ENCODE data around the gene PPP1R16B.

Gene PPP1R16B

DNA sequence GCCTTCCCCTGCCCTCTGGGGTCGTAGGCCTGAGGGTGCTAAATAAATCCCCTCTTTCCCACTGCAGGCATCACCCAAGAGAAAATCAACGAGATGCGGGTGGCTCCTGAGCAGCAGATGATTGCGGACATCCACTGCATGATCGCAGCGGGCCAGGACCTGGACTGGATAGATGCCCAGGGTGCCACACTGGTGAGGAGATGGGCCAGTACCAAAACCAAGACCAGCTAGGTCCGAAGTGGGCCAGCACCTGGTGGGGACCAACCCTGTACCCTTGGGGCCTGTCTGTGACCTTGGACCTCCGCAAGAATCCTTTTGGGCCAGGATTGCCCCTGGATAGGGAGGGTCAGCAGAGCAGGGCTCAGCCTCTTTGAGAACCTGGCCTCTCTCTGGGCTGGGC lies 97.1 kb downstream of the PPP1R16B start:
- no peak for DNase-seq

DNA sequence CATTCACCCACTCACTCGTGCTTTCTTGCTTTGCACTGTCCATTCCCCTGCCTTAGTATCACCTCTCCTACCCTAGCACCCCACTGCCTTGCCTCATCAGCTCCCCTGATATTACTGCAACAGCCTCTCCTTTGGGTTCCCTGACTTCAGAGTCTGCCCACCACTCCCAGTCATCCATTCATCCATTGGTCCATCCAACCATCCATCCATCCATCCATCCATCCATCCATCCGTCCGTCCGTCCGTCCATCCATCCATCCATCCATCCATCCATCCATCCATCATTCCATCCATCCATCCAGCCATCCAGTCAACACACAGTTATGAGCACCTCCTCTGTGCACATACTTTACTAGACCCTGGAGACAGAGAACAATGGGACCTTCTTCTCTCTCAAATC lies 97.8 kb downstream of the PPP1R16B start:
- no peak for DNase-seq

DNA sequence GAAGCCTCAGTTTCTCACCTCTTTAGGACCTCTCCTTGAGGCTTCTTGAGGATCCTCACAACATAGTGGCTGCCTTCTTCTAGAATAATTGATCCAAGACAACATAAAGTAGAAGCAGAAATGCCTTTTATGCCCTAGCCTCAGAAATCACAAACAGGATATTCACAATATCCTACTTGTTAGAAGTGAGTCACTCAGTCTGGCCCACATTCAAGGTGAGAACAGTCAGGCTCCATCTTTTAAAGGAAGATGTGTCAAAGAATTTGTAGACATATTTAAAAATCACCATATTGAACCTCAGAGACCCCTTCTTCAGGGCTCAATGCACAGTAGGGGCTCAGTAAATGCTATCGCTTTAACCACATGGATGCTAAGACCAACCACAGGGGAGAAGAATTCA lies 99.9 kb downstream of the PPP1R16B start:
- no peak for DNase-seq

DNA sequence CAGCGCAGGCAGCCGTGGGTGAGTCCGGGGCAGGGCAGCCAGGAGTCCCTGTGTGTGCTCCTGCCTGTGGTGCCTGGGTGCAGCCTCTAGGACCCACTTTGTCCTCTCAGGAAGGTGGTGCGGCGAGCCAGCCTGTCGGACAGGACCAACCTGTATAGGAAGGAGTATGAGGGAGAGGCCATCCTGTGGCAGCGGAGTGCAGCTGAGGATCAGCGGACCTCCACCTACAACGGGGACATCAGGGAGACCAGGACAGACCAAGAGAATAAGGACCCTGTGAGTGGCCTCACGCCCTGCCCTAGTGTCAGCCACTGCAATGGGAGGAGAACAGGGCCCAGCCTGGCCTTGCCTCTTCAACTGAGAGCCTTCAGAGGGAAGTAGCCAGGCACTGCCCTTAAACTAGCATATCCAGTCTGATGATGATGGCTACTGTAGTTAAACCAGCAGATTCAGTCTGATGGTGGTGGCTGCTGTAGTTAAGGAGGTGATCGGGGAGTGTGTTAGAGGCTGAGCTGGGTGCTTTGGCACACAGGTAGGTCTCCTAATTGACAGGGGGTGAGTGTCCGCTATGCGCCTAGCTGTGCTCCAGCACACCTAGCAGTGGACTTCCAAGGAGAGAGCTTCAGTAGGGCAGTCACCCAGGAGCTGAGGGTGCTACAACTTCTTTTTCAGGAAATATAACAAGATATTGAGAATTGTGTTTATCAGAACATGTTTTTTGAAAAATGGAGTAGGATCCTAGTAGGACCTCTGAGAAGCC lies 102.6 kb downstream of the PPP1R16B start:
- no peak for DNase-seq

DNA sequence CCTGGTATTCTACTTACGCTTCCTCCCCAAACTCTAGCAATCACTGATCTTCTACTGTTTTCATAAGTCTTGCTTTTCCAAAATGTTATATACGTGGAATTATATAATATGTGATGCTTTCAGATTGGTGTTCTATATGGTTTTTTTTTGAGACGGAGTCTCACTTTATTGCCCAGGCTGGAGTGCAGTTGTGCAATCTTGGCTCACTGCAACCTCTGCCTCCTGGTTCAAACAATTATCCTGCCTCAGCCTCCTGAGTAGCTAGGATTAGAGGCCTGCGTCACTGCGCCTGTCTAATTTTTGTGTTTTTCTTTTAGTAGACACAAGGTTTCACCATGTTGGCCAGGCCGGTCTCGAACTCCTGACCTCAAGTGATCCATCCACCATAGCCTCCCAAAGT lies 109.9 kb downstream of the PPP1R16B start:
- no peak for DNase-seq

DNA sequence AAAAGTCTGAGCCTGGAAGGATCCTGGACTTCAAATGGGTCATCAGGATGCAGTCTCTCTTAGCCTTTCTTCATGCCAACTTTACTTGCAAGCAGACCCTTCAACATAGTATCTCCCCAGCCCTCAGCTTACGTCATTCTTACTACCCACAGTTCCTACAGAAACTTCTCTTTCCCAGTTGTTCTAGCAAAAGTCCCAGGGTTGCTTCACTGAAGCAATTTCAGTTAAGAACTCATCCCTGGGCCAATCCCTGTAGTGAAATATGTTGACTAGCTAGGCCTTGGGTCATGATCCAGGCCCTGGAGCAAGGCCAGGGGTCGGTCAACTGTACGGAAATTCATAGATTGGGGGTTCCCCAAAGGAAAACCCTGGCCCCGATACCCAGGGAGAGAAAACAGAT lies 112.2 kb downstream of the PPP1R16B start:
- DNase-seq: no peak

DNA sequence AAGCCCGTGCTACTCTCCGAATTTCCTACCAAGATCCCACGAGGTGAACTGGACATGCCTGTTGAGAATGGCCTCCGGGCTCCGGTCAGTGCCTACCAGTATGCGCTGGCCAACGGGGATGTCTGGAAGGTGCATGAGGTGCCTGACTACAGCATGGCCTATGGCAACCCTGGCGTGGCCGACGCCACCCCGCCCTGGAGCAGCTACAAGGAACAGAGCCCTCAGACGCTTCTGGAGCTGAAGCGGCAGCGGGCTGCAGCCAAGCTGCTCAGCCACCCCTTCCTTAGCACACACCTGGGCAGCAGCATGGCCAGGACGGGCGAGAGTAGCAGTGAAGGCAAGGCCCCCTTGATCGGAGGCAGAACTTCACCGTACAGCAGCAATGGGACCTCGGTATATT lies 112.7 kb downstream of the PPP1R16B start:
- DNase-seq: no peak

DNA sequence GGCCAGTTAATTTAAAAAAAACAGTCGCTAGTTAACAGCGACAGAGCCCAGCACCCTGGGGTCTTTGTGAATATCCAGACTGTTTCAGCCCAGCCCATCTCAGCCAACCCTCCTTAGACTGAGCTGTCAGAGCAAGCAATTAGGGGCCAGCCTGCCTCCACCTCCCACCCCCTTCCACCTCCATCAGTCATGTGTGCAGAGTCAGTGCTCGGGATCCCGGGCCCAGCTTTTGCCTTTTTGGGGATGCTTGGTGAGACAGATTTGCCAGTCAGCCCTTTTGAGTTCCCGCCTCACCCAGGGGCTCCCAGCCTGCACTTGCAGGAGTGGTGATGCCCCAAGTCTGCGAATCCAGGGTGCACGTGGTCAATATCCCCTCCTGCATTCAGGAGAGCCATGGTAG lies 114.2 kb downstream of the PPP1R16B start:
- no peak for DNase-seq

DNA sequence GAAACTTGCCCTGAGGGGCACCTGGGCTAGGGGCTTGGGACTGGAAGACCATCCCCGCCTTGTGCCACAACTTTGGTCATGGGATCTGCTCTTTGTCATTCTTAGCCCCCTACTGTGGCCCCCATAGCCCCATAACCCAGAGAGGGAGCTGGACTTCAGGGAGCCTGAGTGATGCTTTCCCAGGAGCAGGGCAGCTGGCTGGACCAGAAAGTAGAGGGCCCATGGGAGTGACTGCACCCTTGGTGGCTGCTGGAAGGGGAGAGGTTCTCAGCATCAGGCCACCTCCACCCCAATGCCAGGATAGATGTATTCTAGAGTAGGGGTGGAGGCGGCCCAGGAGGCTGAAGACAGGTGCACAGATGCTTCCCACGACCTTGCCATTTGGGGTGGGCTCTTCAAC lies 114.9 kb downstream of the PPP1R16B start:
- no peak for DNase-seq

DNA sequence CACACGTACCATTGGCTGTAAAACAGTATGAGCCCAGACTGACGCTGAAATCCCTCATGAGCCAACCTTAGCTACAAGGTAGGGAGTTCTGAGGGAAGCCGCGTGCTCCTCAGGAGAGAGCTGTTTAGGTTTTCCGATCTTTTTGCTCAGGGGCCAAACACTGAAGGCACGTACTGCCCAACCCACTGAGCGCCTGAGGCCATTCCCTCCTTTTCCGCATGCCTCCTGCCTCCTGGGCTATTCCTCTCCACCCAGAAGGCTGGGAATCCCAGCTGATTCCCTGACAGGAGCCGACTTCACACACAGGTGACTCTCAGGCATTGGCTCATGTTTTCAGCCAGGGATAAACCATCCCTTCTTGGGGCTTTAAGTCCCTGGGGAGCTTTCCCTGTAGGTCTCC lies 115.4 kb downstream of the PPP1R16B start:
- no peak for DNase-seq

DNA sequence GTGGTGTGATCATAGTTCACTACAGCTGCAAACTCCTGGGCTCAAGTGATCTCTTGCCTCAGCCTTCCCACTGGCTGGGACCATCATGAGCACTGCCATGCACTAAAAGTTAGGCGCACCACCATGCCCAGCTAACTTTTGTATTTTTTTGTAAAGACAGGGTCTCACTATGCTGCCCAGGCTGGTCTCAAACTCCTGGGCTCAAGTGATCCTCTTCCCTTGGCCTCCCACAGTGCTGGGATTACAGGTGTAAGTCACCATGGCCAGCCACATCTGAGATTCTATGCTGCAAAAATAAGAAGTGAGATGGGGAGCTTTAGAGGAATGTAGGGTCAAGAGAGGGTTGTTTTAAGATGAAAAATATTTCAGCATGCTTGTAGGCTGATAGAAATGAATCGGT lies 119.2 kb downstream of the PPP1R16B start:
- no peak for DNase-seq

DNA sequence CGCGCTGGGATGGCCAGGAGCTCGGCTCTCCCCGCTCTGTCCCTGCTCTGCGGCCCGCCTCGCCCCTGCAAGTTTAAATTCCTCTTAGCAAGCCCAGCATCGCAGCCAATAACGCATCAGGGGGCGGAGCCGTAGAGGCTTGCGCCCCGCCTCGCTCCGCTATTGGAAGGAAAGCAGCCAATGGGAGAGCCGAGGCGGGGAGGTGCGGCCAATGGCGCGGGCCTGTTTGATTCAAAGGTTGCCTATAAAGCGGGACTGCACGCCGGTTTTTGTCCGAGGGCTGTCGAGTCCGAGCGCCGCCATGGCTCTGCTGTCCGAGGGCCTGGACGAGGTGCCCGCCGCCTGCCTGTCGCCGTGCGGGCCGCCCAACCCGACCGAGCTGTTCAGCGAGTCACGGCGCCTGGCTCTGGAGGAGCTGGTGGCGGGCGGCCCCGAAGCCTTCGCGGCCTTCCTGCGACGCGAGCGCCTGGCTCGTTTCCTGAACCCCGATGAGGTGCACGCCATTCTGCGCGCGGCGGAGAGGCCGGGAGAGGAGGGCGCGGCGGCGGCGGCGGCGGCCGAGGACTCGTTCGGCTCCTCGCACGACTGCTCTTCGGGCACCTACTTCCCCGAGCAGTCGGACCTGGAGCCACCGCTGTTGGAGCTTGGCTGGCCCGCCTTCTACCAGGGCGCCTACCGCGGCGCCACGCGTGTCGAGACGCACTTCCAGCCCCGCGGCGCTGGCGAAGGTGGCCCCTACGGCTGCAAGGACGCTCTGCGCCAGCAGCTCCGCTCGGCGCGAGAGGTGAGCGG lies 120.8 kb downstream of the PPP1R16B start, which contains the start of gene FAM83D:
Gene FAM83D (plus strand): TSS at position 276 of the 792 bp plus-strand sequence. CDS start 26 bp downstream, at position 302.
- peak; percentile 97 for DNase-seq

DNA sequence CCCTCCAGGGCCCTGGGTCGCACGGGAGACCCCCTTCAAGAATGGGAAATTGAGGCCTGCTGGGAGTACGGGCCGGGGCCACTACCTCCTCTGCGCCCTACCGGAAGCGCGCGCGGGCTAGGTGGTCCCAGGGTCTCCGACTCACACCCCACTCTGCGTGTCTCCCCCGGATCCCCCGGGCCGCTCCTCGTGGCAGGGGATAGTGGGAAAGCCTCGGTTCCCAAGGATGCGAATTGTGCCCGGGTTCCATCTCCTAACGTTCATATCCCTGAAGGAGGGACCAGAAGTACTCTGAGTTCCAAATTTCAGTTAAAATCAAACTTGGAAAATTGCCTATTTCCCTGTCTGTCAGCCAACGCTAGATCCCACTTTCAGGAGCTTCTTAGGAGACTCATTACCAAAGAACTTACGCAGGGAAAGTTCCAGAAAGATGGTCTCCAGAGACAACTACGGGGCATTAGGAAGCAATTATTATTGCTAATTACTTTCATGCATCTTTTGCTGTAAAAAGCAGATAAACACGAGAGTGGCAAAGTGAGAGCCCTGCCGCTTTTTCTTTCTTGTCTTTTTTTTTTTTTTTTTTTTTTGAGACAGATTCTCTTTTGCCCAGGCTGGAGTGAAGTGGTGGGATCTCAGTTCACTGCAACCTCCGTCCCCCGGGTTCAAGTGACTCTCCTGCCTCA lies 121.6 kb downstream of the PPP1R16B start:
- DNase-seq: peak; percentile 23

DNA sequence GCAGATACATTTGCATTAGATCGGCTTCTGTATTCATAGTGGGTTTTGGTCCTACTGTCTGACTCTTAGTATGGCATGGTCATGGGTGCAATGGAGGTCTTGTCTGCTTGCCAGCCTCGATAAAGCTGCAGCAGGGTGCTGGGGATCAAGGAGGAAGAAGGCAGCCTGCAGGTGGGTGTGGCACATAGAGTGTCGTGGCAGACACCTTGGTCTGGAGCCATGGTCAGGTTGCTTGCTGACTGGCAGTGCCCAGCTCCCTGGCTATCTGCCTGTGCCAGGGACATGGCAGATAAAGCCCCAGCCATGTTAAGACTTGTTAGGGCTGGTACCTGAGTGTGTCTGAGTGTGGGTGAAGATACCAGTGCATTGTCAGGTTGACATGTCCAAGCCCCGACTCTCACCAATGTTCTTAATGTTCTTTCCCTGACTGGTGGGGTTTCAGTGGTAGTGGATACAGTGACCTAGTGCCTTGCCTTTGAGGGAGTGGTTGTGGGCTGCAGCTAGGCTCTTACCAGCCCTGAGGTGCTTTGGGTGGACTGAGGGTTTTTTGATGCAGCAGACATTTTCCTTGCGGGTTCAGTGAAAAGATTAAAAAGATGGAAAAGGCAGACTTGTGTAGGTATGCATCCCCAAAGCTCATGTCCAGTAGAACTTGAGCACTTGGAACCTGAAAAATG lies 122.5 kb downstream of the PPP1R16B start:
- DNase-seq: no peak

DNA sequence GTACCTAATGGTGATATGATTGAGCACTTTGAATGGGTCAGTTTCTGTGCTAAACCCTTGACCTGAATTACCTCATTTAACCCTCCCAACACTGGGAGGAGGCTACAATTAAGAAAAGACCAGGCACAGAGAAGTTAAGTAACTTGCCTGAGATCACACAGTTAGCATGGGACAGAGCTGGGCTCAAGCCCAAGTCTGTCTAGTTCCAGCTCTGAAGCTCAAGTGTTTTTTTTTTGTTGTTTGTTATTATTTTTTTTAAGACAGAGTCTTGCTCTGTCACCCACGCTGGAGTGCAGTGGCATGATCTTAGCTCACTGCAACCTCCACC lies 124.7 kb downstream of the PPP1R16B start:
- no peak for DNase-seq

DNA sequence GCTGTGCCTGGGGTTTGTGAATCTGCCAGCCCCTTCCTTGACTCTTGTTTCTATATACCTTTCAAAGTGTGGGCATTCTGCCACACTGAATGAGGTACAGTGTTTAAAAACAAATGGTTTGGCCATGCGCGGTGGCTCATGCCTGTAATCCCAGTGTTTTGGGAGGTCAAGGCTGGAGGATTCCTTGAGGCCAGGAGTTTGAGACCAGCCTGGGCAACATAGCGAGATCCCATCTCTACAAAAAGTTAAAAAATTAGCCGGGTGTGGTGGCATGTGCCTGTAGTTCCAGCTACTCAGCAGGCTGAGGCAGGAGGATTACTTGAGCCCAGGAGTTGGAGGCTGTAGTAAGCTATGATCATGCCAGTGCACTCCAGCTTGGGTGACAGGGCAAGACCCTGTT lies 126.5 kb downstream of the PPP1R16B start:
- DNase-seq: no peak

DNA sequence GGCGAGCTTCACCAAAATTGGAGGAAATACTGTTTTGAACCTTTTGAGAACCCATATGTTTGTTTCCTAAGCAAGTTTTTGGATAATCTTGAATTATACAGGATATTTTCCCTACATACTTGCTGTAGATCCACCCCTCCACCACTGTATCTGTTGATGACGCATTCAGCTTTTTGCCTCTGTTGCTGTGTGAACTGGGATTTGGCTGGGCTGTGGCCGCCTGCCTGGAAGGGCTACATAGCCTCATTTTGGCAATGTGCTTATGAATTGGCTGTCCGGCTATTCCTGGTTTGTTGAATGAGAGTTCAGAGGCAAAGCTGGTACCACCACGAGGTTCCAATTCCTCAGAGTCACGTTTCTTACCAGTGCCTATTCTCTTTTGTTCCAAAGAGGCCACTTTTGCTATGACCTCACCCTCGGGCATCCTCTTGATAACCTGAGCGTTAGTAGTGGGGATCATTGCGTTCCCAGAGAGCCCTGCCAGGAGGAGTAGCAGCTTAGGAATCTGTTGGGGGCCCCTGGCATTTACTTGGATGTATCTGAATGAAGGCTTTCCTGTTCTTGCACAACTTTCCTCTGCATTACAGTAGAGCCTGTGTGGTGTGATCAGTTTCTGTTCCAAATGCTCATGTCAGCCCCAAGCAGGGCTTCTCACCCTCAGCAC lies 127.1 kb downstream of the PPP1R16B start:
- peak; percentile 27 for DNase-seq

DNA sequence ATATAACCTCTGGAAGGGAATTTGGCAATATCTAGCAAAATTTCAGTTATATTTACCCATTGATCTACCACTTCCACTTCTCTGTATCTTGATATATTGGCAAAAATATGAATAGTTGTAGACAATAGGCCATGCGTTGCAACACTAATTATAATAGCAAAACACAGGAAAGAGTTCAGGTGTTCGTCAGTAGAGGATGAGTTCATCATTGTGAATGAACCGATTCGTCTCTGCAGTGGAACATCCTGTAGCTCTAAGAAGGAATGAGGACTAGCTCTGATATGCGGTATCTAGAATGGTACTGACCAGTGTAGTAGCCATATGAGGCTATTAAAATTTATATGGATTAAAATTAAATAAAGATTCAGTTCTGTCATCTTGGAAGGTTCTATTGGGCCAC lies 129.0 kb downstream of the PPP1R16B start:
- no peak for DNase-seq

DNA sequence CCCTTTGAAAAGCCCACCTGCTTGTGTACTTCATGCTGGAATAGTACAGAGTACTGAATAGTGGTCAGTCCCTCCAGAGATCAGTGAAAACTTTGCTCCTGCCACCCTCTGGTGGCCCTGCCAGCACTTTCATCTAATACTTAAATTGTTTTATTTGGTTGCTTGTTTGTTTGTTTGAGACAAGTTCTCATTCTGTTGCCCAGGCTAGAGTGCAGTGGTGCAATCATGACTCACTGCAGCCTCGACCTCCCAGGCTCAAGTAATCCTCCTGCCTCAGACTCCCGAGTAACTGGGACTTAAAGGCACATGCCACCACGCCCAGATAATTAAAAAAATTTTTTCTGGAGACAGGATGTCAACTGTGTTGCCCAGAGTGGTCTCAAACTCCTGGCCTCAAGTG lies 129.8 kb downstream of the PPP1R16B start:
- no peak for DNase-seq

DNA sequence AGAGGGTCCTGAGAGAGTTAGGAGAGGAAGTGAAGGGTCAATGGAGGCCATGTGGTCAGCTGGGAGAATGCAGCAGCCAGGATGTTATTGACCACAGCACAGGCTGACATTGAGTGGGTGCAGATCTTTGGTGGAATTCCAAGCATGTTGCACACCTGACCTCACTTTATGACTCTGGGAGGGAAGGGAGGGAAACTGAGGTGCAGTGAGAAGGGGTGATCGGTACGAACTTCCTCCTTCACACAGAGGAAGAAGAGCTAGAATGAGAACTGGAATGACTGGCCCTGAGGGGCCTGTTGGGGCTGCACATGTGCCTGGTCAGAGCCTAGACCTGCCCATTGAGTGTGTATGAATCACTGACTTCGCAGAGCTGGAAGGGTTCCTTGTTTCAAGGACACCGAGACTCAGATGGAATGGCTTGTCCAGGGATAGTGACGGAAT lies 130.5 kb downstream of the PPP1R16B start:
- no peak for DNase-seq

DNA sequence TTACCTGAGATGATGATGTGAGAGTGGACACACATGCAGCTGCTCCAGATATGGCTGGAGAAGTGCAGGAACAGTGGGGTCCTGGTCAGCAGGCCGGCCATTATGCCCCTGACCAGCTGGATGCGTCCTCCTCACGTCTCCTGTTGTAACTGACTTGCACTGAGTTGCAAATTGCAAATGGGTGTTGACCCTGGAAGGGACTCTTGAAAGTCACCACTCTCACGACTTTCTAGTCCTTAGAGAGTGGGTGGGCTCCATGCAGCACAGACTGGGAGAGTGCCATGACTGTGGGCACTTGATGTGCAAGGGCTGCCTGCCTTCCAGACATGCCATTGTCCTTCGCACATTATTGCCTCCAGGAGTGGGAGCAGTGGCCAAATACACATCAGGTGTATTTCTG lies 131.5 kb downstream of the PPP1R16B start:
- no peak for DNase-seq

DNA sequence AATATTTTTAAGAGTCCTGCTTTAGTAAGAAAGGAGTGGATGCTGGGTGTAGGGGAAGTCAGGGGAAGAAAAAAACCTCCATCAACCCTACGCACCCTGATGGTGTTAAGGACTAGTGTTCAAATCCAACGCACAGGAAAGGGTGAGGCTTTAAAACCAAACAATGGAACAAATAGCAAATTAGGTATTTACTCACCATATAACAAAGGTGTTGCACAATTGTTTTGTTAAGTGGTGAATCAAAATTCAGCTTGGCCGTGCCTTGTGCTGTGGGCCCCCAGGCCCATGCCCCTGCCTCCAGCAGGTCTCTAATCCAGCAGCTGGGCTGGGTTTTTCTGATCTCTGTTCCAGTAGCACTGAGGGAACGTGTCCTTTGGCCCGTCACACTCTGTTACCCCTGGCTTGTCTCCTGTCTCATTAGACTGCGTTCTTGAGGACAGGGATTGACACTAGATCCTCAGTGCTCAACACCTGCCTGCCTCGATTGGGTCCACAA lies 132.5 kb downstream of the PPP1R16B start:
- no peak for DNase-seq
